ENCODE measurements around the gene TBX18. TPM values are rescaled to one million over a fixed set of nuclear protein-coding genes. Genes with fewer than 3 reads are reported as not detected.

TBX18 gene
- total RNA-seq: 10 to 100 TPM in 2 of 3 donors, 1 to 10 TPM in 1; 8.8 to 20.6 (median 17.0) TPM

GRCh38 chr6:84764332-84765049 lies at the start of gene TBX18:
TBX18 (minus strand) TSS chr6:84764598; CDS start chr6:84764181, 417 bp downstream.
- Histone ChIP-seq H3K4me1 (no peaks in the 10 kb centered on the region), H3K36me3 (no peaks in the 10 kb centered on the region), H3K4me3 (peak within 1 kb of the TSS; percentile 58 to 74 (median 59)), H3K27me3 (peaks cover 0 to 85% of the 10 kb centered on the region in 2 donors), H3K27ac (peak within 1 kb of the TSS; percentile 76 to 90), H3K9me3 (no peaks in the 10 kb centered on the region)
- peak in 2 of 3 donors; percentile 47 to 62 for TF ChIP-seq POLR2AphosphoS5 (IDR thresholded peaks at IDR 0.05)
- peak; percentile 21 for TF ChIP-seq POLR2A (IDR thresholded peaks at IDR 0.05)
- TF ChIP-seq CTCF (IDR thresholded peaks at IDR 0.05): no peak
- DNase-seq (ENCODE audit: low spot score in 2 of 2): peak; percentile 72 to 74
- intact Hi-C loops (cut with DNase I; ENCODE audit: low total_unique reads): no loop called here

- intact Hi-C loops (cut with DNase I; ENCODE audit: low total_unique reads): no loop called here
- no peak overlapping the region for H3K4me3 ChIP-seq
- no peaks in the 10 kb centered on the region for H3K27me3 ChIP-seq
- H3K9me3 ChIP-seq: no peaks in the 10 kb centered on the region
- TF ChIP-seq POLR2A (IDR thresholded peaks at IDR 0.05) (no peak), POLR2AphosphoS5 (IDR thresholded peaks at IDR 0.05) (no peak), CTCF (IDR thresholded peaks at IDR 0.05) (no peak)
- H3K36me3 ChIP-seq: no peaks in the 10 kb centered on the region
- H3K4me1 ChIP-seq: no peaks in the 10 kb centered on the region
- no peak overlapping the region for H3K27ac ChIP-seq
- no peak for DNase-seq (ENCODE audit: low spot score in 2 of 2)
These were observed 47.0 kb upstream of the TBX18 start for GRCh38 chr6:84811351-84811750.

- DNase-seq (ENCODE audit: low spot score in 2 of 2): no peak
- no peaks in the 10 kb centered on the region for H3K9me3 ChIP-seq
- H3K4me1 ChIP-seq: no peaks in the 10 kb centered on the region
- H3K36me3 ChIP-seq: no peaks in the 10 kb centered on the region
- H3K4me3 ChIP-seq: no peak overlapping the region
- intact Hi-C loops (cut with DNase I; ENCODE audit: low total_unique reads): no loop called here
- no peaks in the 10 kb centered on the region for H3K27me3 ChIP-seq
- TF ChIP-seq POLR2A (IDR thresholded peaks at IDR 0.05) (no peak), POLR2AphosphoS5 (IDR thresholded peaks at IDR 0.05) (no peak), CTCF (IDR thresholded peaks at IDR 0.05) (no peak)
- H3K27ac ChIP-seq: no peak overlapping the region
These were observed 45.1 kb upstream of the TBX18 start for GRCh38 chr6:84809455-84809854.

GRCh38 chr6:84808491-84809061 lies 44.2 kb upstream of the TBX18 start:
- TF ChIP-seq POLR2AphosphoS5 (IDR thresholded peaks at IDR 0.05) (no peak), POLR2A (IDR thresholded peaks at IDR 0.05) (no peak), CTCF (IDR thresholded peaks at IDR 0.05) (no peak)
- no peaks in the 10 kb centered on the region for H3K4me1 ChIP-seq
- H3K27me3 ChIP-seq: no peaks in the 10 kb centered on the region
- H3K9me3 ChIP-seq: no peaks in the 10 kb centered on the region
- intact Hi-C loops (cut with DNase I; ENCODE audit: low total_unique reads): no loop called here
- H3K4me3 ChIP-seq: no peak overlapping the region
- DNase-seq (ENCODE audit: low spot score in 2 of 2): no peak
- peak overlapping the region in 1 of 2 donors; percentile 48 for H3K27ac ChIP-seq
- H3K36me3 ChIP-seq: no peaks in the 10 kb centered on the region

- H3K4me3 ChIP-seq: no peak overlapping the region
- intact Hi-C loops (cut with DNase I; ENCODE audit: low total_unique reads): no loop called here
- TF ChIP-seq POLR2AphosphoS5 (IDR thresholded peaks at IDR 0.05): no peak
- no peak for TF ChIP-seq CTCF (IDR thresholded peaks at IDR 0.05)
- no peak for TF ChIP-seq POLR2A (IDR thresholded peaks at IDR 0.05)
- H3K27me3 ChIP-seq: no peaks in the 10 kb centered on the region
- no peaks in the 10 kb centered on the region for H3K36me3 ChIP-seq
- DNase-seq (ENCODE audit: low spot score in 2 of 2): no peak
- H3K27ac ChIP-seq: no peak overlapping the region
- no peaks in the 10 kb centered on the region for H3K4me1 ChIP-seq
- no peaks in the 10 kb centered on the region for H3K9me3 ChIP-seq
These were observed 40.7 kb upstream of the TBX18 start for GRCh38 chr6:84805145-84805544.

Data from breast epithelium (tissue), 4 donors.